Measurements from ENCODE around the gene ESRRG.
A peak's percentile ranks its signal among the peaks of the same experiment; 100 is the strongest.
"Not testable (repeated sequence)": the region's sequence is repeated elsewhere in the genome, so short reads cannot be mapped to it uniquely, and the experiment has no call there.

ESRRG gene

GRCh38 chr1:216531263-216532239, 191.7 kb downstream of the ESRRG start:
- Histone ChIP-seq H3K9ac (ENCODE audit: low read length) (peak overlapping the region; percentile 73), H3K36me3 (ENCODE audit: control insufficient read depth, insufficient read depth, low read length, severe bottlenecking) (no peaks in the 10 kb centered on the region), H3K4me3 (ENCODE audit: low read length) (peak overlapping the region; percentile 85), H3K27me3 (replicated peaks; ENCODE audit: control insufficient read depth, insufficient read depth, low read length) (no peaks in the 10 kb centered on the region), H3K9me3 (ENCODE audit: control insufficient read depth, low read length) (no peaks in the 10 kb centered on the region), H3K4me1 (ENCODE audit: control insufficient read depth, insufficient read depth, low read length) (peaks cover 8% of the 10 kb centered on the region)
- DNase-seq (ENCODE audit: low read depth) = peak; percentile 69

GRCh38 chr1:216529851-216530250, 193.4 kb downstream of the ESRRG start:
- DNase-seq (ENCODE audit: low read depth); H3K4me3 ChIP-seq (ENCODE audit: low read length); H3K4me1 ChIP-seq (ENCODE audit: control insufficient read depth, insufficient read depth, low read length); H3K9me3 ChIP-seq (ENCODE audit: control insufficient read depth, low read length); H3K36me3 ChIP-seq (ENCODE audit: control insufficient read depth, insufficient read depth, low read length, severe bottlenecking); H3K27me3 ChIP-seq (replicated peaks; ENCODE audit: control insufficient read depth, insufficient read depth, low read length); H3K9ac ChIP-seq (ENCODE audit: low read length): not testable (repeated sequence)

- peaks cover 9% of the 10 kb centered on the region for H3K4me1 ChIP-seq (ENCODE audit: control insufficient read depth, insufficient read depth, low read length)
- H3K9ac ChIP-seq (ENCODE audit: low read length) = no peak overlapping the region
- no peaks in the 10 kb centered on the region for H3K9me3 ChIP-seq (ENCODE audit: control insufficient read depth, low read length)
- no peak for DNase-seq (ENCODE audit: low read depth)
- H3K36me3 ChIP-seq (ENCODE audit: control insufficient read depth, insufficient read depth, low read length, severe bottlenecking) = no peaks in the 10 kb centered on the region
- H3K4me3 ChIP-seq (ENCODE audit: low read length) = no peak overlapping the region
- no peaks in the 10 kb centered on the region for H3K27me3 ChIP-seq (replicated peaks; ENCODE audit: control insufficient read depth, insufficient read depth, low read length)
Observed at GRCh38 chr1:216528816-216529215, 194.4 kb downstream of the ESRRG start.

GRCh38 chr1:216523449-216524190, 199.6 kb downstream of the ESRRG start:
- Histone ChIP-seq H3K36me3 (ENCODE audit: control insufficient read depth, insufficient read depth, low read length, severe bottlenecking) (no peaks in the 10 kb centered on the region), H3K27me3 (replicated peaks; ENCODE audit: control insufficient read depth, insufficient read depth, low read length) (no peaks in the 10 kb centered on the region), H3K4me3 (ENCODE audit: low read length) (no peak overlapping the region), H3K4me1 (ENCODE audit: control insufficient read depth, insufficient read depth, low read length) (peaks cover 6% of the 10 kb centered on the region), H3K9ac (ENCODE audit: low read length) (no peak overlapping the region), H3K9me3 (ENCODE audit: control insufficient read depth, low read length) (no peaks in the 10 kb centered on the region)
- peak; percentile 83 for DNase-seq (ENCODE audit: low read depth)

- H3K4me1 ChIP-seq (ENCODE audit: control insufficient read depth, insufficient read depth, low read length) = peaks cover 6% of the 10 kb centered on the region
- no peak for DNase-seq (ENCODE audit: low read depth)
- H3K4me3 ChIP-seq (ENCODE audit: low read length) = no peak overlapping the region
- no peak overlapping the region for H3K9ac ChIP-seq (ENCODE audit: low read length)
- H3K27me3 ChIP-seq (replicated peaks; ENCODE audit: control insufficient read depth, insufficient read depth, low read length) = no peaks in the 10 kb centered on the region
- H3K9me3 ChIP-seq (ENCODE audit: control insufficient read depth, low read length) = no peaks in the 10 kb centered on the region
- no peaks in the 10 kb centered on the region for H3K36me3 ChIP-seq (ENCODE audit: control insufficient read depth, insufficient read depth, low read length, severe bottlenecking)
Observed at GRCh38 chr1:216523043-216523442, 200.2 kb downstream of the ESRRG start.

GRCh38 chr1:216521477-216521876, 201.8 kb downstream of the ESRRG start:
- Histone ChIP-seq H3K9ac (ENCODE audit: low read length) (no peak overlapping the region), H3K4me1 (ENCODE audit: control insufficient read depth, insufficient read depth, low read length) (peaks cover 6% of the 10 kb centered on the region), H3K4me3 (ENCODE audit: low read length) (no peak overlapping the region), H3K9me3 (ENCODE audit: control insufficient read depth, low read length) (no peaks in the 10 kb centered on the region), H3K36me3 (ENCODE audit: control insufficient read depth, insufficient read depth, low read length, severe bottlenecking) (no peaks in the 10 kb centered on the region), H3K27me3 (replicated peaks; ENCODE audit: control insufficient read depth, insufficient read depth, low read length) (no peaks in the 10 kb centered on the region)
- DNase-seq (ENCODE audit: low read depth) = no peak

GRCh38 chr1:216518844-216519627, 204.2 kb downstream of the ESRRG start:
- Histone ChIP-seq H3K4me1 (ENCODE audit: control insufficient read depth, insufficient read depth, low read length) (peaks cover 6% of the 10 kb centered on the region), H3K27me3 (replicated peaks; ENCODE audit: control insufficient read depth, insufficient read depth, low read length) (no peaks in the 10 kb centered on the region), H3K9ac (ENCODE audit: low read length) (no peak overlapping the region), H3K4me3 (ENCODE audit: low read length) (no peak overlapping the region), H3K9me3 (ENCODE audit: control insufficient read depth, low read length) (no peaks in the 10 kb centered on the region), H3K36me3 (ENCODE audit: control insufficient read depth, insufficient read depth, low read length, severe bottlenecking) (no peaks in the 10 kb centered on the region)
- DNase-seq (ENCODE audit: low read depth) = no peak

- Histone ChIP-seq H3K9ac (ENCODE audit: low read length) (no peak overlapping the region), H3K4me3 (ENCODE audit: low read length) (no peak overlapping the region), H3K27me3 (replicated peaks; ENCODE audit: control insufficient read depth, insufficient read depth, low read length) (no peaks in the 10 kb centered on the region), H3K36me3 (ENCODE audit: control insufficient read depth, insufficient read depth, low read length, severe bottlenecking) (no peaks in the 10 kb centered on the region), H3K4me1 (ENCODE audit: control insufficient read depth, insufficient read depth, low read length) (peaks cover 2% of the 10 kb centered on the region), H3K9me3 (ENCODE audit: control insufficient read depth, low read length) (no peaks in the 10 kb centered on the region)
- DNase-seq (ENCODE audit: low read depth) = no peak
Observed at GRCh38 chr1:216502528-216503162, 220.6 kb downstream of the ESRRG start.

- Histone ChIP-seq H3K9me3 (ENCODE audit: control insufficient read depth, low read length) (no peaks in the 10 kb centered on the region), H3K27me3 (replicated peaks; ENCODE audit: control insufficient read depth, insufficient read depth, low read length) (no peaks in the 10 kb centered on the region), H3K4me3 (ENCODE audit: low read length) (no peak overlapping the region), H3K36me3 (ENCODE audit: control insufficient read depth, insufficient read depth, low read length, severe bottlenecking) (no peaks in the 10 kb centered on the region), H3K4me1 (ENCODE audit: control insufficient read depth, insufficient read depth, low read length) (peaks cover 2% of the 10 kb centered on the region), H3K9ac (ENCODE audit: low read length) (no peak overlapping the region)
- DNase-seq (ENCODE audit: low read depth) = peak; percentile 72
Observed at GRCh38 chr1:216500273-216500967, 222.8 kb downstream of the ESRRG start.

- Histone ChIP-seq H3K9me3 (ENCODE audit: control insufficient read depth, low read length) (peaks cover 2% of the 10 kb centered on the region), H3K4me1 (ENCODE audit: control insufficient read depth, insufficient read depth, low read length) (peaks cover 2% of the 10 kb centered on the region), H3K27me3 (replicated peaks; ENCODE audit: control insufficient read depth, insufficient read depth, low read length) (no peaks in the 10 kb centered on the region), H3K36me3 (ENCODE audit: control insufficient read depth, insufficient read depth, low read length, severe bottlenecking) (no peaks in the 10 kb centered on the region), H3K9ac (ENCODE audit: low read length) (no peak overlapping the region), H3K4me3 (ENCODE audit: low read length) (no peak overlapping the region)
- peak; percentile 29 for DNase-seq (ENCODE audit: low read depth)
Observed at GRCh38 chr1:216499581-216500272, 223.5 kb downstream of the ESRRG start.
